Measurements from ENCODE around the gene DAAM1. TPM values are rescaled to one million over a fixed set of nuclear protein-coding genes. Genes with fewer than 3 reads are reported as not detected.

The DAAM1 gene
- total RNA-seq, 1 donor from 2014 or later = 38.0 TPM

DNA sequence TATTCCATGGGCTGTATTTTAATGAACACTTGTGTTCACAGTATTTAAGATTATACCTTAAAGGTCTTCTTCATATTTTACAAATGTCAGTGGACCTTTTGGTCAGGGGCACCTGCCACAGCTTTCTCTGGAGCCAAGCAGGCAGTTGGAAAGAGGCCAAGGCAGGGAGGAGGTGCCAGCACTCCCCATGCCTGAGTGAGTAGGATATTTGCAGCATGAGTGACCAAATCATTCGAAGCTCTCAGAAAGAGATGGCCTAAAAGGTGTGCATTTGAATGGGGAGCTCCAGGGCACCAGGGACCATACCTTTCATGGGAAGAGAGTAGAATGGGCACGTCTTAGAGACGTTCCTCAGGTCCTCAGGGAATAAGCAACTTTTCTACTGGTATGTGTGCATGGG lies 155.1 kb downstream of the DAAM1 start:
- FAIRE-seq = no peak
- DNase-seq (ENCODE audit: low read depth) = no peak
- Mint-ChIP-seq H3K4me3 (ENCODE audit: unreplicated experiment) (no peak overlapping the region), H3K4me1 (ENCODE audit: low read depth, unreplicated experiment) (peaks cover 47% of the 10 kb centered on the region), H3K27me3 (ENCODE audit: low read depth, unreplicated experiment) (no peaks in the 10 kb centered on the region), H3K36me3 (ENCODE audit: low read depth, unreplicated experiment) (peaks cover 15% of the 10 kb centered on the region), H3K27ac (ENCODE audit: unreplicated experiment) (no peak overlapping the region), H3K9me3 (ENCODE audit: unreplicated experiment) (no peaks in the 10 kb centered on the region)
- H3K36me3 ChIP-seq (ENCODE audit: insufficient read depth, low read length) = no peaks in the 10 kb centered on the region
- no peaks in the 10 kb centered on the region for H3K79me2 ChIP-seq (ENCODE audit: insufficient read depth, low read length)
- no peaks in the 10 kb centered on the region for H4K20me1 ChIP-seq (ENCODE audit: insufficient read depth, low read length)
- no peak overlapping the region for H3K4me3 ChIP-seq (ENCODE audit: insufficient read depth, low read depth, low read length)
- no peak overlapping the region for H2AFZ ChIP-seq (ENCODE audit: low read depth, low read length)
- H3K4me1 ChIP-seq (ENCODE audit: insufficient read depth, low read length) = peaks cover 21% of the 10 kb centered on the region
- no peak overlapping the region for H3K9ac ChIP-seq (ENCODE audit: low read length)
- TF ChIP-seq EZH2 (IDR thresholded peaks at IDR 0.05; ENCODE audit: insufficient read depth, low read length) = no peak
- TF ChIP-seq, protein P1, sequence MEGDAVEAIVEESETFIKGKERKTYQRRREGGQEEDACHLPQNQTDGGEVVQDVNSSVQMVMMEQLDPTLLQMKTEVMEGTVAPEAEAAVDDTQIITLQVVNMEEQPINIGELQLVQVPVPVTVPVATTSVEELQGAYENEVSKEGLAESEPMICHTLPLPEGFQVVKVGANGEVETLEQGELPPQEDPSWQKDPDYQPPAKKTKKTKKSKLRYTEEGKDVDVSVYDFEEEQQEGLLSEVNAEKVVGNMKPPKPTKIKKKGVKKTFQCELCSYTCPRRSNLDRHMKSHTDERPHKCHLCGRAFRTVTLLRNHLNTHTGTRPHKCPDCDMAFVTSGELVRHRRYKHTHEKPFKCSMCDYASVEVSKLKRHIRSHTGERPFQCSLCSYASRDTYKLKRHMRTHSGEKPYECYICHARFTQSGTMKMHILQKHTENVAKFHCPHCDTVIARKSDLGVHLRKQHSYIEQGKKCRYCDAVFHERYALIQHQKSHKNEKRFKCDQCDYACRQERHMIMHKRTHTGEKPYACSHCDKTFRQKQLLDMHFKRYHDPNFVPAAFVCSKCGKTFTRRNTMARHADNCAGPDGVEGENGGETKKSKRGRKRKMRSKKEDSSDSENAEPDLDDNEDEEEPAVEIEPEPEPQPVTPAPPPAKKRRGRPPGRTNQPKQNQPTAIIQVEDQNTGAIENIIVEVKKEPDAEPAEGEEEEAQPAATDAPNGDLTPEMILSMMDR (IDR thresholded peaks at IDR 0.05; ENCODE audit: insufficient read depth, low read depth, low read length) = no peak
- no peaks in the 10 kb centered on the region for H3K27me3 ChIP-seq (ENCODE audit: insufficient read depth, low read length)
- no peaks in the 10 kb centered on the region for H3K9me3 ChIP-seq (ENCODE audit: insufficient read depth, low read depth, low read length)
- H3K27ac ChIP-seq (ENCODE audit: low read depth, low read length) = no peak overlapping the region
- no peak overlapping the region for H3K4me2 ChIP-seq (ENCODE audit: low read length)

DNA sequence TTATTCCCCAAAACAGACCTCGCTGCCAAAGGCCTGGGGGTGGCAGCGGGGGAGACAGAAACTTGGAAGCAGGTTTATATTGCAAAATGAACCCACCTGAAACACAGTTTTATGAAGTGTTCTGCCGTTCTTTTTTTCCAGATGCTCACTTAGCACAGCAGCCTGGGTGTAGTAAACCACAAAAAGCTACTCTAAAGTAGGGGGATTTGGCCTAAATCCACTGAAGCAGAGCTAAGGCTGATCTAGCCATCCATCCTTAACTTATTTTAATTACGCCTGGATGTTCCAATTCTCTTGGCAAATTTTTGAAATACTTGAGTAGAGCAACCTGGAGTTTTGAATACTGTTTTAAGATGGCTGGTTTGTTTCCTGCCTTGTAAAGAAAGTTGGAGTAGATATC lies 155.5 kb downstream of the DAAM1 start:
- H3K27me3 ChIP-seq (ENCODE audit: insufficient read depth, low read length) = no peaks in the 10 kb centered on the region
- H3K9me3 Mint-ChIP-seq (ENCODE audit: unreplicated experiment) = no peaks in the 10 kb centered on the region
- H3K4me1 ChIP-seq (ENCODE audit: insufficient read depth, low read length) = peaks cover 21% of the 10 kb centered on the region
- no peak for TF ChIP-seq EZH2 (IDR thresholded peaks at IDR 0.05; ENCODE audit: insufficient read depth, low read length)
- TF ChIP-seq, protein P1 (IDR thresholded peaks at IDR 0.05; ENCODE audit: insufficient read depth, low read depth, low read length) = no peak
- no peak overlapping the region for H3K9ac ChIP-seq (ENCODE audit: low read length)
- no peak overlapping the region for H2AFZ ChIP-seq (ENCODE audit: low read depth, low read length)
- H3K27ac ChIP-seq (ENCODE audit: low read depth, low read length) = no peak overlapping the region
- no peak for DNase-seq (ENCODE audit: low read depth)
- H3K4me1 Mint-ChIP-seq (ENCODE audit: low read depth, unreplicated experiment) = peaks cover 47% of the 10 kb centered on the region
- no peak for FAIRE-seq
- no peaks in the 10 kb centered on the region for H3K9me3 ChIP-seq (ENCODE audit: insufficient read depth, low read depth, low read length)
- H3K27ac Mint-ChIP-seq (ENCODE audit: unreplicated experiment) = no peak overlapping the region
- peaks cover 15% of the 10 kb centered on the region for H3K36me3 Mint-ChIP-seq (ENCODE audit: low read depth, unreplicated experiment)
- H3K4me2 ChIP-seq (ENCODE audit: low read length) = no peak overlapping the region
- no peak overlapping the region for H3K4me3 ChIP-seq (ENCODE audit: insufficient read depth, low read depth, low read length)
- H4K20me1 ChIP-seq (ENCODE audit: insufficient read depth, low read length) = no peaks in the 10 kb centered on the region
- H3K36me3 ChIP-seq (ENCODE audit: insufficient read depth, low read length) = no peaks in the 10 kb centered on the region
- H3K27me3 Mint-ChIP-seq (ENCODE audit: low read depth, unreplicated experiment) = no peaks in the 10 kb centered on the region
- no peak overlapping the region for H3K4me3 Mint-ChIP-seq (ENCODE audit: unreplicated experiment)
- H3K79me2 ChIP-seq (ENCODE audit: insufficient read depth, low read length) = no peaks in the 10 kb centered on the region

DNA sequence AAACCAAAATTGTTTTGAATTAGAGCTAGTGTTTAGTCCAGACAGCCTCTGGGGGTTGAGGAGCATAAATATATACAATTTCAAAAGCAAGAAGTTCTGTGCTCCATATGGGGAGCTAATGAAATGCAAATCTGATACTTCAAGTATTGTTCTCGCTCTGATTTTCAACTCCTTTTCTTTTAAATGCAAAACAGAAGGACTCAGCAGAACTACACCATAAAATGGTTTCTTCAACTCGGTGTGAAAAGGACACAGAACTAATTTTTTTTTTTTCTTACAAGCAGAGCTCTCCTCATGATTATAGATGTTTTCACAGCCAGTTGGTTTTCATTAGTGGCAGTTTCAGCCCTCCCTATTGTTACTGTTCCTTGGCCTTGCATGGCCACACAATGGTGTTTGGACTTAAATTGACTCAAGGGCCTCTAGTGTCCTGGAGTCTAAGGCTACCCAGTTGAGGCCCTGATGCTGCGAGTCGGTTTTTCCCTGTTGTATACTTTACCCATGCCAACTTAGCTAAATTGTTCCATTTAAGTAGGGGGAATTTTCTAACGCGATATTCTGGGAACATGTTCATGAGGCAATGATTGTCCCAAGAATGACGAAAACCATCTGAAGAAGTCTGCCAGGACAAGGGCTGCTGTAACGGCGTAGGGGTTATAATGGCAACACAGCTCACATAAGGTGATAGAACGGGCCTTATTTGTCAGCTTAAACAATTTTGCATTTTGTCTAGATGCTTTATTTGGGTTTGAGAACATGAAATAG lies 156.4 kb downstream of the DAAM1 start:
- H3K9ac ChIP-seq (ENCODE audit: low read length) = no peak overlapping the region
- no peaks in the 10 kb centered on the region for H3K27me3 ChIP-seq (ENCODE audit: insufficient read depth, low read length)
- Mint-ChIP-seq H3K27me3 (ENCODE audit: low read depth, unreplicated experiment) (no peaks in the 10 kb centered on the region), H3K4me1 (ENCODE audit: low read depth, unreplicated experiment) (peaks cover 47% of the 10 kb centered on the region), H3K36me3 (ENCODE audit: low read depth, unreplicated experiment) (peaks cover 13% of the 10 kb centered on the region), H3K27ac (ENCODE audit: unreplicated experiment) (no peak overlapping the region), H3K9me3 (ENCODE audit: unreplicated experiment) (no peaks in the 10 kb centered on the region), H3K4me3 (ENCODE audit: unreplicated experiment) (no peak overlapping the region)
- no peak for TF ChIP-seq EZH2 (IDR thresholded peaks at IDR 0.05; ENCODE audit: insufficient read depth, low read length)
- TF ChIP-seq, protein P1 (IDR thresholded peaks at IDR 0.05; ENCODE audit: insufficient read depth, low read depth, low read length) = no peak
- H3K27ac ChIP-seq (ENCODE audit: low read depth, low read length) = no peak overlapping the region
- H2AFZ ChIP-seq (ENCODE audit: low read depth, low read length) = no peak overlapping the region
- no peak overlapping the region for H3K4me2 ChIP-seq (ENCODE audit: low read length)
- no peaks in the 10 kb centered on the region for H3K36me3 ChIP-seq (ENCODE audit: insufficient read depth, low read length)
- FAIRE-seq = no peak
- H3K4me1 ChIP-seq (ENCODE audit: insufficient read depth, low read length) = peaks cover 21% of the 10 kb centered on the region
- no peak for DNase-seq (ENCODE audit: low read depth)
- H3K4me3 ChIP-seq (ENCODE audit: insufficient read depth, low read depth, low read length) = no peak overlapping the region
- no peaks in the 10 kb centered on the region for H3K79me2 ChIP-seq (ENCODE audit: insufficient read depth, low read length)
- H4K20me1 ChIP-seq (ENCODE audit: insufficient read depth, low read length) = no peaks in the 10 kb centered on the region
- no peaks in the 10 kb centered on the region for H3K9me3 ChIP-seq (ENCODE audit: insufficient read depth, low read depth, low read length)

Measured in astrocyte (in vitro differentiated cells and primary cell).